Measurements from ENCODE around the gene SCART1.
"Not testable (repeated sequence)": the region's sequence is repeated elsewhere in the genome, so short reads cannot be mapped to it uniquely, and the experiment has no call there.

Gene SCART1

GRCh38 chr10:133453516-133454203 is at the start of gene SCART1:
Gene SCART1, plus strand, starts transcription at chr10:133453945. Its CDS starts 53 bp downstream, at chr10:133453998.
- 0 out of 2 replicates have a peak, but pooled peaks cover 5% of the 10 kb centered on the region for H3K4me1 ChIP-seq
- TF ChIP-seq Cebpa-rat (IDR thresholded peaks at IDR 0.05), result no peak
- H3K36me3 ChIP-seq, result no peaks in the 10 kb centered on the region
- no peak within 1 kb of the TSS for H3K9ac ChIP-seq
- no peak within 1 kb of the TSS for H3K4me2 ChIP-seq
- H3K9me3 ChIP-seq, result peaks cover 17% of the 10 kb centered on the region
- H3K27me3 ChIP-seq, result no peaks in the 10 kb centered on the region
- no peak within 1 kb of the TSS for H3K27ac ChIP-seq
- no peaks in the 10 kb centered on the region for H4K20me1 ChIP-seq
- H3K4me3 ChIP-seq, result no peak within 1 kb of the TSS

GRCh38 chr10:133405272-133405671 is 48.5 kb upstream of the SCART1 start:
- Histone ChIP-seq H3K4me2 (no peak overlapping the region), H3K27ac (no peak overlapping the region), H3K4me1 (no peaks in the 10 kb centered on the region), H3K36me3 (peaks cover 99% of the 10 kb centered on the region), H3K9me3 (peaks cover 41% of the 10 kb centered on the region), H4K20me1 (peaks cover 84% of the 10 kb centered on the region), H3K4me3 (no peak overlapping the region), H3K9ac (no peak overlapping the region), H3K27me3 (no peaks in the 10 kb centered on the region)
- no peak for TF ChIP-seq Cebpa-rat (IDR thresholded peaks at IDR 0.05)

- Histone ChIP-seq H3K4me1 (no peaks in the 10 kb centered on the region), H4K20me1 (peaks cover 77% of the 10 kb centered on the region), H3K4me2 (no peak overlapping the region), H3K9ac (no peak overlapping the region), H3K27me3 (no peaks in the 10 kb centered on the region), H3K36me3 (peaks cover 99% of the 10 kb centered on the region), H3K27ac (no peak overlapping the region), H3K4me3 (no peak overlapping the region), H3K9me3 (peaks cover 48% of the 10 kb centered on the region)
- TF ChIP-seq Cebpa-rat (IDR thresholded peaks at IDR 0.05), result no peak
These were observed 47.8 kb upstream of the SCART1 start for GRCh38 chr10:133405844-133406527.

GRCh38 chr10:133411523-133412380 is 42.0 kb upstream of the SCART1 start:
- no peak for TF ChIP-seq Cebpa-rat (IDR thresholded peaks at IDR 0.05)
- peaks cover 26% of the 10 kb centered on the region; the same call in 1 of the 2 replicates for H4K20me1 ChIP-seq
- H3K4me2 ChIP-seq, result no peak overlapping the region
- H3K27ac ChIP-seq, result no peak overlapping the region
- H3K4me1 ChIP-seq, result no peaks in the 10 kb centered on the region
- peaks cover 92% of the 10 kb centered on the region for H3K36me3 ChIP-seq
- no peaks in the 10 kb centered on the region for H3K27me3 ChIP-seq
- H3K9ac ChIP-seq, result no peak overlapping the region
- H3K9me3 ChIP-seq, result peaks cover 90% of the 10 kb centered on the region
- H3K4me3 ChIP-seq, result peak overlapping the region; percentile 35; the same call in 1 of the 2 replicates

GRCh38 chr10:133412381-133412711 is 41.4 kb upstream of the SCART1 start:
- peaks cover 86% of the 10 kb centered on the region for H3K36me3 ChIP-seq
- no peak overlapping the region for H3K4me3 ChIP-seq
- H3K4me2 ChIP-seq, result no peak overlapping the region
- H3K27me3 ChIP-seq, result no peaks in the 10 kb centered on the region
- no peak overlapping the region for H3K9ac ChIP-seq
- peaks cover 22% of the 10 kb centered on the region; the same call in 1 of the 2 replicates for H4K20me1 ChIP-seq
- no peak for TF ChIP-seq Cebpa-rat (IDR thresholded peaks at IDR 0.05)
- peaks cover 84% of the 10 kb centered on the region for H3K9me3 ChIP-seq
- no peaks in the 10 kb centered on the region for H3K4me1 ChIP-seq
- no peak overlapping the region for H3K27ac ChIP-seq

- Histone ChIP-seq H3K36me3 (peaks cover 82% of the 10 kb centered on the region), H4K20me1 (peaks cover 18% of the 10 kb centered on the region), H3K9me3 (peaks cover 63% of the 10 kb centered on the region)
- not testable (repeated sequence) for H3K4me1 ChIP-seq, H3K4me3 ChIP-seq, H3K4me2 ChIP-seq, H3K27me3 ChIP-seq, H3K9ac ChIP-seq, H3K27ac ChIP-seq
These were observed 39.3 kb upstream of the SCART1 start for GRCh38 chr10:133414401-133414800.

GRCh38 chr10:133415752-133416151 is 38.0 kb upstream of the SCART1 start:
- Histone ChIP-seq H3K9ac (no peak overlapping the region), H3K4me1 (no peaks in the 10 kb centered on the region), H3K36me3 (peaks cover 82% of the 10 kb centered on the region), H3K4me2 (no peak overlapping the region), H3K4me3 (no peak overlapping the region), H3K27ac (no peak overlapping the region), H3K27me3 (no peaks in the 10 kb centered on the region), H3K9me3 (peaks cover 50% of the 10 kb centered on the region), H4K20me1 (peaks cover 28% of the 10 kb centered on the region)
- no peak for TF ChIP-seq Cebpa-rat (IDR thresholded peaks at IDR 0.05)

- Histone ChIP-seq H3K4me2 (no peak overlapping the region), H3K9me3 (peaks cover 23% of the 10 kb centered on the region), H3K4me3 (no peak overlapping the region), H3K36me3 (peaks cover 59% of the 10 kb centered on the region), H3K27me3 (peaks cover 23% of the 10 kb centered on the region), H3K9ac (no peak overlapping the region), H4K20me1 (peaks cover 55% of the 10 kb centered on the region), H3K4me1 (peaks cover 12% of the 10 kb centered on the region), H3K27ac (no peak overlapping the region)
- no peak for TF ChIP-seq Cebpa-rat (IDR thresholded peaks at IDR 0.05)
These were observed 35.3 kb upstream of the SCART1 start for GRCh38 chr10:133418289-133418993.

GRCh38 chr10:133419211-133419950 is 34.4 kb upstream of the SCART1 start:
- Histone ChIP-seq H3K36me3 (peaks cover 52% of the 10 kb centered on the region), H3K9me3 (peaks cover 16% of the 10 kb centered on the region), H3K4me3 (no peak overlapping the region), H3K4me1 (peaks cover 14% of the 10 kb centered on the region), H3K27ac (no peak overlapping the region), H3K4me2 (no peak overlapping the region), H3K27me3 (peaks cover 30% of the 10 kb centered on the region), H3K9ac (no peak overlapping the region), H4K20me1 (peaks cover 58% of the 10 kb centered on the region)
- TF ChIP-seq Cebpa-rat (IDR thresholded peaks at IDR 0.05), result no peak

Measured in BLaER1 (cell line).